Measurements from ENCODE around the gene SHPK.

GRCh38 chr17:3675886-3676285 is 39.8 kb upstream of the SHPK start:
- TF ChIP-seq RBAK (tag by site-specific recombination; IDR thresholded peaks at IDR 0.05) (no peak), CTCF (tag by site-specific recombination; IDR thresholded peaks at IDR 0.05) (no peak), ZNF24 (tag by site-specific recombination; IDR thresholded peaks at IDR 0.05) (no peak), PRDM4 (tag by site-specific recombination; IDR thresholded peaks at IDR 0.05) (no peak), ZFHX2 (tag by site-specific recombination; conservative IDR thresholded peaks at IDR 0.05) (no peak), ZBTB26 (tag by site-specific recombination; optimal IDR thresholded peaks at IDR 0.05) (no peak)

Measured in HEK293 (cell line).